SK-N-SH (cell line): Measurements from ENCODE around the gene GRIA1. TPM values are rescaled to one million over a fixed set of nuclear protein-coding genes. Genes with fewer than 3 reads are reported as not detected.
A peak's percentile ranks its signal among the peaks of the same experiment; 100 is the strongest.

Source experiments
- CTCF ChIA-PET: fragments of 300-600, 350-600 bp; formaldehyde crosslinking; extraction: SDS; loops from one replicate; lab custom pipeline; 2021; lab: Yijun Ruan, JAX
- POLR2A ChIA-PET: fragments of 350-600 bp; sonication (Branson Sonifier 250); formaldehyde crosslinking; extraction: SDS; loops from one replicate; lab custom pipeline; 2020; ENCODE audit warnings: antibody characterized with exemption, inconsistent platforms; lab: Yijun Ruan, JAX
- DNase-seq: peaks from one replicate; pipeline ENCODE4 v3.0.0; 2012
- H2AFZ ChIP-seq: fragments of 200-600 bp; sonication (generic); 2 replicates; pipeline ENCODE4 v1.8.1; 2016; ENCODE audit warnings: antibody characterized with exemption, mild to moderate bottlenecking, low read depth
- H3F3A ChIP-seq: fragments of 200-600 bp; sonication (generic); replicated peaks from 2 replicates; pipeline ENCODE3; 2016; ENCODE audit warnings: antibody characterized with exemption, mild to moderate bottlenecking; ENCODE audit not compliant: insufficient read depth
- H3K27ac ChIP-seq, 2 experiments: fragments of 200-500 bp in 1 of 2; fragments of 200-600 bp in 1 of 2; sonication (Bioruptor generic) in 1 of 2; sonication (generic), shearing (Covaris generic) in 1 of 2; 2 replicates each; pipeline versions ENCODE4 v1.5.1 to v1.6.1; 2014 to 2016; ENCODE audit warnings: low read depth in 2 of 2, inconsistent platforms in 1 of 2, low read length in 1 of 2, mild to moderate bottlenecking in 1 of 2, mixed read lengths in 1 of 2
- H3K27me3 ChIP-seq: fragments of 200-600 bp; sonication (generic), shearing (Covaris generic); 2 replicates; pipeline ENCODE4 v1.6.1; 2016; ENCODE audit warnings: mixed run types; ENCODE audit not compliant: insufficient read depth
- H3K36me3 ChIP-seq, 2 experiments: fragments of 200-500 bp in 1 of 2; fragments of 200-600 bp in 1 of 2; sonication (Bioruptor generic) in 1 of 2; sonication (generic) in 1 of 2; replicated peaks in 1 of 2; 2 replicates each; pipeline versions ENCODE3 to v1.5.1; 2014 to 2016; ENCODE audit warnings: low read length in 1 of 2, mild to moderate bottlenecking in 1 of 2; ENCODE audit not compliant: insufficient read depth in 2 of 2, control insufficient read depth in 1 of 2
- H3K4me1 ChIP-seq, 2 experiments: fragments of 200-500 bp in 1 of 2; fragments of 200-600 bp in 1 of 2; sonication (Bioruptor generic) in 1 of 2; sonication (generic), shearing (Covaris generic) in 1 of 2; 2 replicates each; pipeline versions ENCODE4 v1.5.1 to v1.6.1; 2014 to 2016; ENCODE audit warnings: low read depth in 1 of 2, low read length in 1 of 2, mixed run types in 1 of 2; ENCODE audit not compliant: insufficient read depth in 2 of 2, control insufficient read depth in 1 of 2
- H3K4me2 ChIP-seq: fragments of 200-600 bp; sonication (generic), shearing (Covaris generic); 2 replicates; pipeline ENCODE4 v1.6.1; 2017; ENCODE audit warnings: mixed run types
- H3K4me3 ChIP-seq, 2 experiments: fragments of 200-500 bp in 1 of 2; fragments of 200-600 bp in 1 of 2; sonication (Bioruptor generic) in 1 of 2; sonication (generic), shearing (Covaris generic) in 1 of 2; 2 replicates each; pipeline versions ENCODE4 v1.5.1 to v1.8.1; 2014 to 2016; ENCODE audit warnings: low read depth in 2 of 2, inconsistent platforms in 1 of 2, low read length in 1 of 2, mild to moderate bottlenecking in 1 of 2, mixed read lengths in 1 of 2, moderate library complexity in 1 of 2
- H3K79me2 ChIP-seq: fragments of 200-600 bp; sonication (generic); 2 replicates; pipeline ENCODE4 v1.8.1; 2017; ENCODE audit warnings: mild to moderate bottlenecking; ENCODE audit not compliant: insufficient read depth
- H3K9ac ChIP-seq: fragments of 200-600 bp; sonication (generic); 2 replicates; pipeline ENCODE4 v1.6.1; 2017; ENCODE audit warnings: mixed run types
- H3K9me2 ChIP-seq: fragments of 200-600 bp; sonication (generic); 2 replicates; pipeline ENCODE4 v1.6.1; 2017; ENCODE audit warnings: mixed run types
- H3K9me3 ChIP-seq: fragments of 200-600 bp; sonication (generic); 2 replicates; pipeline ENCODE4 v1.6.1; 2017; ENCODE audit warnings: mixed run types, mild to moderate bottlenecking, moderate library complexity
- H4K20me1 ChIP-seq: fragments of 200-600 bp; sonication (generic); 2 replicates; pipeline ENCODE4 v1.6.1; 2017; ENCODE audit warnings: mild to moderate bottlenecking, mixed run types; ENCODE audit not compliant: insufficient read depth
- FOSL2 ChIP-seq: IDR thresholded peaks from 2 replicates; pipeline ENCODE4 v1.4.0; 2012; ENCODE audit warnings: low read depth, mild to moderate bottlenecking, moderate library complexity, borderline replicate concordance
- FOXM1 ChIP-seq: IDR thresholded peaks from 2 replicates; pipeline ENCODE4 v1.4.0; 2012; ENCODE audit warnings: low read depth, mild to moderate bottlenecking
- GABPA ChIP-seq: IDR thresholded peaks from 2 replicates; pipeline ENCODE4 v1.4.0; 2012; ENCODE audit warnings: low read depth, mild to moderate bottlenecking
- IRF3 ChIP-seq: fragments of 150-350 bp; IDR thresholded peaks from 2 replicates; pipeline ENCODE4 v1.6.1; 2016; ENCODE audit warnings: mild to moderate bottlenecking, low read depth, low read length
- JUND ChIP-seq: IDR thresholded peaks from 2 replicates; pipeline ENCODE4 v1.4.0; 2012
- MAX ChIP-seq: IDR thresholded peaks from 2 replicates; pipeline ENCODE4 v1.4.0; 2012; ENCODE audit warnings: low read depth
- NRF1 ChIP-seq: IDR thresholded peaks from 2 replicates; pipeline ENCODE4 v1.6.1; 2012; ENCODE audit warnings: low read depth, mild to moderate bottlenecking, low read length
- SIN3A ChIP-seq: IDR thresholded peaks from 2 replicates; pipeline ENCODE4 v1.6.1; 2012; ENCODE audit warnings: low read depth, mild to moderate bottlenecking, low read length, moderate library complexity, borderline replicate concordance
- TAF1 ChIP-seq: IDR thresholded peaks from 2 replicates; pipeline ENCODE4 v1.6.1; 2012; ENCODE audit warnings: low read depth, mild to moderate bottlenecking, low read length, moderate library complexity, borderline replicate concordance
- TCF12 ChIP-seq: IDR thresholded peaks from 2 replicates; pipeline ENCODE4 v1.4.0; 2012
- USF1 ChIP-seq: IDR thresholded peaks from 2 replicates; pipeline ENCODE4 v1.4.0; 2012; ENCODE audit warnings: low read depth, borderline replicate concordance
- WGBS: methylation state at CpG from one replicate; pipeline ENCODE4 v1.1.6; 2017; ENCODE audit warnings: low lambda C conversion rate; 5-methylcytosine and 5-hydroxymethylcytosine counted together
- polyA plus RNA-seq, 3 experiments: library from polyadenylated mRNA; depleted of rRNA; stranded (reverse); fragments of >200 nt; gene quantifications; 2 replicates each; pipeline ENCODE4 v1.2.3, GENCODE V29; 2012

Gene GRIA1
- polyA plus RNA-seq, 1 of the 3 experiments (the other 2 are of a cell fraction) = 0.35 TPM

- H3K4me3 ChIP-seq = no peak overlapping the region
- peak overlapping the region in 1 of 2 experiments; percentile 86; a peak in 3 of 4 replicates for H3K27ac ChIP-seq
- peak overlapping the region; percentile 10; the same call in 1 of the 2 replicates for H2AFZ ChIP-seq
- H3F3A ChIP-seq = peaks cover 35% of the 10 kb centered on the region
- no peaks in the 10 kb centered on the region for H3K36me3 ChIP-seq
- ChIA-PET POLR2A (no interaction called here), CTCF (no interaction called here)
- H3K9me2 ChIP-seq = no peaks in the 10 kb centered on the region
- no peaks in the 10 kb centered on the region for H4K20me1 ChIP-seq
- H3K9ac ChIP-seq = peak overlapping the region; percentile 32; the same call in 1 of the 2 replicates
- TF ChIP-seq MAX (no peak), FOSL2 (peak; percentile 9; the same call in 1 of the 2 replicates)
- H3K4me1 ChIP-seq = peaks cover 0 to 39% of the 10 kb centered on the region in 2 experiments; a peak in 2 of 4 replicates
- 65% methylated on average over 1 of the region's 1 CpG for WGBS
- no peaks in the 10 kb centered on the region for H3K9me3 ChIP-seq
- H3K4me2 ChIP-seq = no peak overlapping the region
- no peaks in the 10 kb centered on the region for H3K27me3 ChIP-seq
- H3K79me2 ChIP-seq = no peaks in the 10 kb centered on the region
- no peak for DNase-seq
These were observed 129.3 kb downstream of the GRIA1 start for GRCh38 chr5:153619771-153620170.

- no peaks in the 10 kb centered on the region for H3K9me2 ChIP-seq
- H4K20me1 ChIP-seq = no peaks in the 10 kb centered on the region
- no peak overlapping the region for H2AFZ ChIP-seq
- H3K36me3 ChIP-seq = no peaks in the 10 kb centered on the region
- TF ChIP-seq NRF1 (no peak), TAF1 (no peak), SIN3A (no peak), GABPA (no peak), IRF3 (no peak), JUND (no peak), USF1 (no peak), TCF12 (no peak), FOXM1 (no peak), FOSL2 (no peak)
- peak overlapping the region in 1 of 2 experiments; percentile 63; a peak in 2 of 4 replicates for H3K27ac ChIP-seq
- no peak for DNase-seq
- H3K4me1 ChIP-seq = peaks cover 0 to 36% of the 10 kb centered on the region in 2 experiments; a peak in 3 of 4 replicates
- CTCF ChIA-PET = interaction anchor here (1.1 kb wide), 2 partner anchors 12 to 26 kb away, joined by 3 to 5 read pairs; no protein-coding TSS in a partner anchor
- WGBS = 55% methylated on average over 3 of the region's 3 CpGs
- no peak overlapping the region for H3K4me3 ChIP-seq
- H3K27me3 ChIP-seq = no peaks in the 10 kb centered on the region
- no peak overlapping the region for H3K4me2 ChIP-seq
- no peaks in the 10 kb centered on the region for H3K79me2 ChIP-seq
- peaks cover 29% of the 10 kb centered on the region for H3F3A ChIP-seq
- POLR2A ChIA-PET = no interaction called here
- H3K9ac ChIP-seq = no peak overlapping the region
- no peaks in the 10 kb centered on the region for H3K9me3 ChIP-seq
These were observed 132.7 kb downstream of the GRIA1 start for GRCh38 chr5:153623124-153623523.
